Measurements from ENCODE around the gene BIVM. TPM values are rescaled to one million over a fixed set of nuclear protein-coding genes. Genes with fewer than 3 reads are reported as not detected.

The BIVM gene
- total and polyA plus RNA-seq, 3 experiments from 2014 or later: 14.2 to 16.0 (median 14.6) TPM

- DNase-seq: no peak
- no peaks in the 10 kb centered on the region for H3K4me1 ChIP-seq (ENCODE audit: insufficient read depth, low read length)
- Mint-ChIP-seq H3K36me3 (peaks cover 3 to 20% (median 4%) of the 10 kb centered on the region in 3 donors), H3K27me3 (no peaks in the 10 kb centered on the region), H3K9me3 (no peaks in the 10 kb centered on the region), H3K27ac (no peak overlapping the region), H3K4me1 (peaks cover 0 to 2% (median 0%) of the 10 kb centered on the region in 3 donors), H3K4me3 (no peak overlapping the region)
- CTCF ChIA-PET: interaction anchor here (1.7 kb wide), 1 partner anchor 12 kb away, joined by 7 read pairs; no protein-coding TSS in a partner anchor
- POLR2A ChIA-PET: interaction anchor here (0.8 kb wide), 1 partner anchor 11 kb away, joined by 3 read pairs; no protein-coding TSS in a partner anchor
- no peaks in the 10 kb centered on the region for H3K9me3 ChIP-seq (ENCODE audit: low read length)
- no peak overlapping the region for H3K27ac ChIP-seq (ENCODE audit: low read depth, low read length)
- H3K36me3 ChIP-seq (ENCODE audit: insufficient read depth, low read length): no peaks in the 10 kb centered on the region
- H3K4me3 ChIP-seq (ENCODE audit: low read length): no peak overlapping the region
- no peaks in the 10 kb centered on the region for H3K27me3 ChIP-seq (ENCODE audit: insufficient read depth, low read length, poor library complexity, severe bottlenecking)
Measured at GRCh38 chr13:102788683-102789082, 10.2 kb upstream of the BIVM start.

- no peaks in the 10 kb centered on the region for H3K9me3 Mint-ChIP-seq
- CTCF ChIA-PET: no interaction called here
Measured at GRCh38 chr13:102792396-102792795, 6.5 kb upstream of the BIVM start.

GRCh38 chr13:102793611-102794355 is 5.1 kb upstream of the BIVM start:
- ChIA-PET CTCF (no interaction called here), POLR2A (no interaction called here)
- no peak for DNase-seq
- Mint-ChIP-seq H3K36me3 (peaks cover 0 to 15% (median 4%) of the 10 kb centered on the region in 3 donors), H3K4me1 (peaks cover 4 to 12% (median 10%) of the 10 kb centered on the region in 3 donors), H3K9me3 (no peaks in the 10 kb centered on the region), H3K4me3 (no peak overlapping the region), H3K27ac (no peak overlapping the region), H3K27me3 (peaks cover 0 to 4% of the 10 kb centered on the region in 2 donors)
- H3K9me3 ChIP-seq (ENCODE audit: low read length): no peaks in the 10 kb centered on the region
- H3K36me3 ChIP-seq (ENCODE audit: insufficient read depth, low read length): no peaks in the 10 kb centered on the region
- H3K4me3 ChIP-seq (ENCODE audit: low read length): no peak overlapping the region
- H3K27ac ChIP-seq (ENCODE audit: low read depth, low read length): no peak overlapping the region
- no peaks in the 10 kb centered on the region for H3K27me3 ChIP-seq (ENCODE audit: insufficient read depth, low read length, poor library complexity, severe bottlenecking)
- H3K4me1 ChIP-seq (ENCODE audit: insufficient read depth, low read length): no peaks in the 10 kb centered on the region

More at GRCh38 chr13:102792396-102792795, 6.5 kb upstream of the BIVM start:
- Histone ChIP-seq H3K4me1 (ENCODE audit: insufficient read depth, low read length) (no peaks in the 10 kb centered on the region), H3K36me3 (ENCODE audit: insufficient read depth, low read length) (no peaks in the 10 kb centered on the region), H3K4me3 (ENCODE audit: low read length) (no peak overlapping the region), H3K27me3 (ENCODE audit: insufficient read depth, low read length, poor library complexity, severe bottlenecking) (no peaks in the 10 kb centered on the region), H3K27ac (ENCODE audit: low read depth, low read length) (no peak overlapping the region), H3K9me3 (ENCODE audit: low read length) (no peaks in the 10 kb centered on the region)
- Mint-ChIP-seq H3K27me3 (peaks cover 0 to 4% of the 10 kb centered on the region in 2 donors), H3K36me3 (peaks cover 0 to 20% (median 6%) of the 10 kb centered on the region in 3 donors), H3K4me3 (peak overlapping the region in 1 of 7 donors; percentile 18), H3K4me1 (no peaks in the 10 kb centered on the region), H3K27ac (no peak overlapping the region)
- POLR2A ChIA-PET: no interaction called here
- DNase-seq: no peak

- POLR2A ChIA-PET: interaction anchor here (1.0 to 2.6 kb wide), 6 partner anchors 11 to 207 kb away, joined by 3 to 17 read pairs (median 7); partner anchors contain the start of genes ERCC5 and TEX30
- DNase-seq: peak in 2 of 5 donors; percentile 1 to 16
- CTCF ChIA-PET: interaction anchor here (0.6 to 4.2 kb wide), 30 partner anchors 11 to 228 kb away, joined by 3 to 28 read pairs (median 3); partner anchors contain the start of genes ERCC5, TEX30 and TPP2
- H3K27me3 Mint-ChIP-seq: peaks cover 0 to 4% of the 10 kb centered on the region in 2 donors
- Histone ChIP-seq H3K36me3 (ENCODE audit: insufficient read depth, low read length) (no peaks in the 10 kb centered on the region), H3K4me3 (ENCODE audit: low read length) (peak overlapping the region; percentile 67), H3K4me1 (ENCODE audit: insufficient read depth, low read length) (peaks cover 6% of the 10 kb centered on the region), H3K27me3 (ENCODE audit: insufficient read depth, low read length, poor library complexity, severe bottlenecking) (no peaks in the 10 kb centered on the region), H3K9me3 (ENCODE audit: low read length) (no peaks in the 10 kb centered on the region), H3K27ac (ENCODE audit: low read depth, low read length) (peak overlapping the region; percentile 61)
- H3K4me1 Mint-ChIP-seq: peaks cover 28 to 45% (median 45%) of the 10 kb centered on the region in 3 donors
- H3K36me3 Mint-ChIP-seq: peaks cover 0 to 11% (median 3%) of the 10 kb centered on the region in 3 donors
- peak overlapping the region; percentile 29 to 95 (median 78) for H3K27ac Mint-ChIP-seq
- no peaks in the 10 kb centered on the region for H3K9me3 Mint-ChIP-seq
- peak overlapping the region; percentile 91 to 98 (median 96) for H3K4me3 Mint-ChIP-seq
Measured at GRCh38 chr13:102799426-102800144, 666 bp downstream of the BIVM start.

- peak overlapping the region; percentile 61 for H3K27ac ChIP-seq (ENCODE audit: low read depth, low read length)
- peaks cover 0 to 4% of the 10 kb centered on the region in 2 donors for H3K27me3 Mint-ChIP-seq
Measured at GRCh38 chr13:102800145-102801041, 1.5 kb downstream of the BIVM start.

GRCh38 chr13:102805680-102806079 is 6.8 kb downstream of the BIVM start:
- Mint-ChIP-seq H3K27me3 (no peaks in the 10 kb centered on the region), H3K9me3 (no peaks in the 10 kb centered on the region)
- CTCF ChIA-PET: no interaction called here

More at GRCh38 chr13:102800145-102801041, 1.5 kb downstream of the BIVM start:
- H3K4me1 ChIP-seq (ENCODE audit: insufficient read depth, low read length): peaks cover 6% of the 10 kb centered on the region
- H3K27ac Mint-ChIP-seq: peak overlapping the region; percentile 59 to 95 (median 78)
- peaks cover 0 to 11% (median 3%) of the 10 kb centered on the region in 3 donors for H3K36me3 Mint-ChIP-seq
- H3K9me3 Mint-ChIP-seq: no peaks in the 10 kb centered on the region
- H3K36me3 ChIP-seq (ENCODE audit: insufficient read depth, low read length): no peaks in the 10 kb centered on the region
- H3K4me1 Mint-ChIP-seq: peaks cover 28 to 49% (median 45%) of the 10 kb centered on the region in 3 donors
- ChIA-PET CTCF (interaction anchor here (0.6 to 4.2 kb wide), 31 partner anchors 10 to 228 kb away, joined by 3 to 28 read pairs (median 3); partner anchors contain the start of genes ERCC5, TEX30 and TPP2), POLR2A (interaction anchor here (1.0 to 2.6 kb wide), 6 partner anchors 12 to 208 kb away, joined by 3 to 17 read pairs (median 7); partner anchors contain the start of genes ERCC5 and TEX30)
- no peaks in the 10 kb centered on the region for H3K9me3 ChIP-seq (ENCODE audit: low read length)
- no peaks in the 10 kb centered on the region for H3K27me3 ChIP-seq (ENCODE audit: insufficient read depth, low read length, poor library complexity, severe bottlenecking)
- peak overlapping the region; percentile 89 to 98 (median 96) for H3K4me3 Mint-ChIP-seq
- peak; percentile 73 to 88 (median 80) for DNase-seq
- H3K4me3 ChIP-seq (ENCODE audit: low read length): peak overlapping the region; percentile 67

GRCh38 chr13:102807699-102808098 is 8.8 kb downstream of the BIVM start:
- Mint-ChIP-seq H3K4me3 (no peak overlapping the region), H3K27me3 (no peaks in the 10 kb centered on the region), H3K36me3 (peaks cover 5 to 24% (median 23%) of the 10 kb centered on the region in 3 donors), H3K27ac (no peak overlapping the region), H3K9me3 (peaks cover 4 to 7% (median 6%) of the 10 kb centered on the region in 5 donors), H3K4me1 (peaks cover 27 to 51% (median 37%) of the 10 kb centered on the region in 3 donors)
- H3K36me3 ChIP-seq (ENCODE audit: insufficient read depth, low read length): no peaks in the 10 kb centered on the region
- no peak for DNase-seq
- no peaks in the 10 kb centered on the region for H3K27me3 ChIP-seq (ENCODE audit: insufficient read depth, low read length, poor library complexity, severe bottlenecking)
- H3K4me3 ChIP-seq (ENCODE audit: low read length): no peak overlapping the region
- no peaks in the 10 kb centered on the region for H3K9me3 ChIP-seq (ENCODE audit: low read length)
- H3K27ac ChIP-seq (ENCODE audit: low read depth, low read length): no peak overlapping the region
- POLR2A ChIA-PET: no interaction called here
- CTCF ChIA-PET: no interaction called here
- no peaks in the 10 kb centered on the region for H3K4me1 ChIP-seq (ENCODE audit: insufficient read depth, low read length)

More at GRCh38 chr13:102805680-102806079, 6.8 kb downstream of the BIVM start:
- H3K9me3 ChIP-seq (ENCODE audit: low read length): no peaks in the 10 kb centered on the region
- H3K4me3 ChIP-seq (ENCODE audit: low read length): no peak overlapping the region
- Mint-ChIP-seq H3K36me3 (peaks cover 0 to 13% (median 8%) of the 10 kb centered on the region in 3 donors), H3K27ac (no peak overlapping the region), H3K4me3 (no peak overlapping the region), H3K4me1 (peaks cover 36 to 62% (median 46%) of the 10 kb centered on the region in 3 donors)
- POLR2A ChIA-PET: no interaction called here
- DNase-seq: no peak
- H3K36me3 ChIP-seq (ENCODE audit: insufficient read depth, low read length): no peaks in the 10 kb centered on the region
- H3K27ac ChIP-seq (ENCODE audit: low read depth, low read length): no peak overlapping the region
- no peaks in the 10 kb centered on the region for H3K27me3 ChIP-seq (ENCODE audit: insufficient read depth, low read length, poor library complexity, severe bottlenecking)
- peaks cover 5% of the 10 kb centered on the region for H3K4me1 ChIP-seq (ENCODE audit: insufficient read depth, low read length)
